MM.1S (cell line): ENCODE data around the gene COBL.

ENCODE experiments used
- CTCF ChIP-seq: fragments of 300-600 bp; sonication (generic); IDR thresholded peaks from 2 replicates; pipeline ENCODE4 v1.5.1; 2016; ENCODE audit warnings: antibody characterized with exemption, low read length, mixed read lengths
- EZH2 ChIP-seq: fragments of 300-600 bp; sonication (generic); optimal IDR thresholded peaks from 2 replicates; pipeline ENCODE3; 2017; ENCODE audit warnings: low read depth, mild to moderate bottlenecking, antibody characterized with exemption, low read length, mixed read lengths
- EZH2phosphoT487 ChIP-seq: fragments of 300-600 bp; sonication (generic); IDR thresholded peaks from 2 replicates; pipeline ENCODE4 v1.6.1; 2018; ENCODE audit warnings: antibody characterized with exemption, low read length

- TF ChIP-seq CTCF (no peak), EZH2 (no peak), EZH2phosphoT487 (no peak)
Observed at GRCh38 chr7:51080216-51080615, 236.4 kb downstream of the COBL start.
